ENCODE measurements around the gene DYRK3. TPM values are rescaled to one million over a fixed set of nuclear protein-coding genes. Genes with fewer than 3 reads are reported as not detected.
A peak's percentile ranks its signal among the peaks of the same experiment; 100 is the strongest.

DYRK3 gene
- total RNA-seq, 4 donors from 2014 or later = 2.5 to 9.1 (median 4.0) TPM

DNA sequence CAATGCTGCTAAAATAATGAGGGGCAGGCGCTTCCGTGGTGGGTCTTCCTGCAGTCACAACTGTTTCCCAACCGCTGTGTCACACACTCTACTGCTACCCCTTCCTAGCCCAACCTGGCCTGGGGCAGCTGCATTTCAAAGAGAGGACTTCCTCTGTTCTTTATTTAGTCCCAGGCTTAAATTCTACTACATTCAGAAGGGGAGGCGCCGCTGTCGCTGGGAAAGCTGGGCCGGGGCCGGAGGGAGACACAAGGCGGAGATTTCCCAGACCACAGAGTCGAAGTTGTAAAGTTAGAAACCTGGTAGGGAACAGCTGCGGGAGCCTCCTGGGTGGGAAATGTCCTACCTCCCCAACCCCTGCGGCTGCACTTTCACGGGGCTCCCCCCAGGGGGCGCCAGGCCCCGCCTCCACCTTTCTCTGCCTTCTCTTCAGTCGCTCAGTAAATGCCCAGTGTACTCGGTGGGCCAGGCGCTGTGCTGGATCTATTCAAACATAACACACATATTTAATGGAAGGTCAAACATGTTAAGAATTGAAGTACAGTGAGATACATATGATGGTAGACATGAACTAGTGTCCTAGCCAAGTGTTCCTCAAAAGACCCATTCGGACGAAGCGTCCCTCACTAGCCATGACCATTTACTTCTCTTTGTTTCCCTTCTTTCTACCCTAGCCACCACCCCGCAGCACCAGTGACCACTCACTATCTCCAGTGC, 23.1 kb downstream of the DYRK3 start:
- H3K36me3 ChIP-seq = no peaks in the 10 kb centered on the region

DNA sequence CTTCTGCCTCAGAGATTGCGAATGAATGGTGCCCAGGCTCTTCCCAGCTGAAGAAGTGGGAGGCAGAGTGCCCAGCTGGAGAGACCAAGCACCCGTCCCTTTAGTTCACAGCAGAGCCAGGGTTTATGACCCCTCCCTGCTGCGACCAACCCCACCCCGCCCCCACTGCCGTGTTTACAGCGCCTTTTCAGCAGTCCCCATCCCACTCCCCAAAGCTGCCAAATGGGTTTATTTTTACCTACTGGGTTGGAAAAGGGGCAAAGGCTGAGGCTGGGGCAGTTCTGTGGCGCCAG, 23.6 kb downstream of the DYRK3 start:
- WGBS, 2 donors = 46 to 75% methylated on average over 2 of the region's 7 CpGs
- no peak overlapping the region for H3K27ac ChIP-seq
- intact Hi-C loops (cut with DNase I) = no loop called here

More for the DNA sequence above, 23.1 kb downstream of the DYRK3 start:
- TF ChIP-seq, protein P1, sequence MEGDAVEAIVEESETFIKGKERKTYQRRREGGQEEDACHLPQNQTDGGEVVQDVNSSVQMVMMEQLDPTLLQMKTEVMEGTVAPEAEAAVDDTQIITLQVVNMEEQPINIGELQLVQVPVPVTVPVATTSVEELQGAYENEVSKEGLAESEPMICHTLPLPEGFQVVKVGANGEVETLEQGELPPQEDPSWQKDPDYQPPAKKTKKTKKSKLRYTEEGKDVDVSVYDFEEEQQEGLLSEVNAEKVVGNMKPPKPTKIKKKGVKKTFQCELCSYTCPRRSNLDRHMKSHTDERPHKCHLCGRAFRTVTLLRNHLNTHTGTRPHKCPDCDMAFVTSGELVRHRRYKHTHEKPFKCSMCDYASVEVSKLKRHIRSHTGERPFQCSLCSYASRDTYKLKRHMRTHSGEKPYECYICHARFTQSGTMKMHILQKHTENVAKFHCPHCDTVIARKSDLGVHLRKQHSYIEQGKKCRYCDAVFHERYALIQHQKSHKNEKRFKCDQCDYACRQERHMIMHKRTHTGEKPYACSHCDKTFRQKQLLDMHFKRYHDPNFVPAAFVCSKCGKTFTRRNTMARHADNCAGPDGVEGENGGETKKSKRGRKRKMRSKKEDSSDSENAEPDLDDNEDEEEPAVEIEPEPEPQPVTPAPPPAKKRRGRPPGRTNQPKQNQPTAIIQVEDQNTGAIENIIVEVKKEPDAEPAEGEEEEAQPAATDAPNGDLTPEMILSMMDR (IDR thresholded peaks at IDR 0.05) = peak; percentile 7 to 66 (median 51)
- TF ChIP-seq POLR2A (IDR thresholded peaks at IDR 0.05) = no peak
- Histone ChIP-seq H3K27ac (no peak overlapping the region), H3K4me1 (peaks cover 5 to 39% (median 17%) of the 10 kb centered on the region in 3 donors), H3K4me3 (no peak overlapping the region), H3K27me3 (peaks cover 0 to 15% (median 0%) of the 10 kb centered on the region in 4 donors), H3K9me3 (no peaks in the 10 kb centered on the region)
- DNase-seq = no peak
- 58 to 65% methylated on average over 11 to 19 of the region's 22 CpGs for WGBS, 2 donors
- intact Hi-C loops (cut with DNase I) = no loop called here

DNA sequence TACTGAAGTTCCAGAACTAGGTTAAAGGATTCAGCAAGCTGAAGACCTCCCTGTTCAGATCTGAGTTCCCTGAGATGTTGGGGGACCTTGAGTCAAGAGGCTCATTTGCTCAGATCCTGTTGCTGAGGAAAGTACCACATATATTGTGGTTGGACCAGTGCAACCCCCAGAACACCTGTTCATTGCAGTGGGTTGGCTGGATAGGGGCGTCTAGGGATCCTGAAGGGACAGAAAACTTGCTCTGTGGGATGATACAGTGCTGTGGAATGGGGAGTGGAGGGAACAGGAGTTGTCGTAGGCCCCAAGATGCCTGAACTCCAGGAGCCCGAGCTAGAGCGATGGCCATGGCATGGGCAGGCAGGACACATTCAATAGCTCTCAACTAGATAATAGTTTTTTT, 24.8 kb downstream of the DYRK3 start:
- intact Hi-C loops (cut with DNase I) = loop anchor here (10.0 kb wide), 1 partner anchor 175 kb away; no protein-coding TSS in a partner anchor
- WGBS, 2 donors = 88 to 93% methylated on average over 3 to 4 of the region's 4 CpGs
- TF ChIP-seq POLR2A (IDR thresholded peaks at IDR 0.05) = no peak
- TF ChIP-seq, protein P1 (IDR thresholded peaks at IDR 0.05) = no peak
- no peaks in the 10 kb centered on the region for H3K9me3 ChIP-seq
- H3K27me3 ChIP-seq = peaks cover 0 to 20% (median 0%) of the 10 kb centered on the region in 4 donors
- H3K4me3 ChIP-seq = no peak overlapping the region
- H3K27ac ChIP-seq = no peak overlapping the region
- peaks cover 0 to 34% (median 15%) of the 10 kb centered on the region in 3 donors for H3K4me1 ChIP-seq
- DNase-seq = no peak
- no peaks in the 10 kb centered on the region for H3K36me3 ChIP-seq

More for the DNA sequence above, 23.6 kb downstream of the DYRK3 start:
- Histone ChIP-seq H3K27me3 (peaks cover 0 to 20% (median 0%) of the 10 kb centered on the region in 4 donors), H3K9me3 (no peaks in the 10 kb centered on the region), H3K4me3 (no peak overlapping the region), H3K36me3 (no peaks in the 10 kb centered on the region), H3K4me1 (peaks cover 5 to 39% (median 22%) of the 10 kb centered on the region in 3 donors)
- no peak for DNase-seq
- TF ChIP-seq, protein P1 (IDR thresholded peaks at IDR 0.05) = no peak

DNA sequence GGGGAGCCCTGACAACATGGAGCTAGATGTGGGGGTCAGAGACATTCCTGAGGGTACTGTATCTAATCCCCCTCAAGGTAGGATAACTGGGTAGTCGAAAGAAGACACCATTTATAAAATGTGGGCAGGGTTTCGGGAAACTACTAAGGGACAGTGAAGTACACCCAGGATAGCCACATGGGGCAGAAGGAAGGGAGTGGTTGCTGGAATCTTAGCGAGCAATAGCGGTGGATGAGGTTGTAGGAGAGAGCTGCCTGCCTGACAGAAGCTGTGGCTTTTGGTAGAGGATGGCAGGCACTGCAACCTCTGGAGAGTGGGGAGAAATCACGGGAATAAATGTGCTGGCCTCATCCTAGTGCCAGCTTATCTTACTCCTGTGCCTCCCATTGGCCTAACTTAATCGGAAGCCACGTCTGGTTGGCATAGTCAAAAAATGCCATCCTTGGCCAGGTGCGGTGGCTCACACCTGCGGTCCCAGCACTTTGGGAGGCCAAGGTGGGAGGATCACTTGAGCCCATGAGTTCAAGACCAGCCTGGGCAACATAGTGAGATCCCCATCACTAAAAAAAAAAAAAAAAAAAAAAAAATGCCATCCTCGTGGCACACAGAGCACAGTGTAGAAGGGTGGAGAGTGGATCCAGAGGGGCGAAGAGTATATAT, 26.0 kb downstream of the DYRK3 start:
- Histone ChIP-seq H3K4me3 (no peak overlapping the region), H3K9me3 (no peaks in the 10 kb centered on the region), H3K27ac (no peak overlapping the region), H3K27me3 (peaks cover 0 to 25% (median 0%) of the 10 kb centered on the region in 4 donors), H3K36me3 (no peaks in the 10 kb centered on the region), H3K4me1 (peaks cover 0 to 30% (median 14%) of the 10 kb centered on the region in 3 donors)
- 90 to 93% methylated on average over 11 of the region's 11 CpGs for WGBS, 2 donors
- DNase-seq = no peak
- intact Hi-C loops (cut with DNase I) = loop anchor here (10.0 kb wide), 1 partner anchor 176 kb away; no protein-coding TSS in a partner anchor
- TF ChIP-seq POLR2A (IDR thresholded peaks at IDR 0.05) = no peak
- TF ChIP-seq, protein P1 (IDR thresholded peaks at IDR 0.05) = no peak
